NCI-H1417 (cell line): Measurements from ENCODE around the gene EHMT1.
"Not testable (repeated sequence)": the region's sequence is repeated elsewhere in the genome, so short reads cannot be mapped to it uniquely, and the experiment has no call there.

Experiments used
- DNase-seq, 3 experiments: peaks; one replicate each; lab custom pipeline; 2025; lab: John Stamatoyannopoulos, UW

The EHMT1 gene

DNA sequence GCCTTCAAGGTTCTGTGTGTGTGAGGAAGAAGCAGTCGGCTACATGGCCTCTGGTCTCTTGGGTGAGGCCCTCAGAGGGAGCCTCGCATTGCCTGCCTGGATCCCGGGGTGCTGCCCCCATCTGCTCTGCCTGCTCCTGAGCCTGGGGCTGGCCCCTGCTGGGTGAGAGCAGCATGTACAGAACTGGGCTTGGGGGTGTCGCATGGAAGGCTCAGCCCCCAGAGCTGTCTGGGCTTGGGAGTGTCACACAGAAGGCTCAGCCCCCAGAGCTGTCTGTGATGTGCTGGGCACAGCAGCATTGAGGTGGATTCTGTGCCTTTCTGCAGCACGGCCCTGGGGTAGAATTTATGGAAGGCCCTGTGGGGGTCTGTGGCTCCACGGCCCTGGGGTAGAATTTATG, 265.2 kb downstream of the EHMT1 start:
- not testable (repeated sequence) for DNase-seq

- not testable (repeated sequence) for DNase-seq
These were observed 265.7 kb downstream of the EHMT1 start for GRCh38 chr9:137884547-137884946.

- not testable (repeated sequence) for DNase-seq
These were observed 266.3 kb downstream of the EHMT1 start for GRCh38 chr9:137885121-137885520.
